Retinal pigment epithelial cell (primary cell): ENCODE data around the gene CHID1.
A peak's percentile ranks its signal among the peaks of the same experiment; 100 is the strongest.

Experiments
- DNase-seq: peaks from one replicate; pipeline ENCODE4 v3.0.0-alpha.2; 2010; ENCODE audit warnings: low read depth
- H3K4me3 ChIP-seq: 2 replicates; pipeline ENCODE4 v1.5.1; 2011; ENCODE audit warnings: mild to moderate bottlenecking, low read length, control low read depth, moderate library complexity
- CTCF ChIP-seq: conservative IDR thresholded peaks from 2 replicates; pipeline ENCODE4 v1.5.1; 2011; ENCODE audit warnings: low read depth, low read length, control low read depth, inconsistent platforms

CHID1 gene

GRCh38 chr11:825366-826226 lies 85.0 kb downstream of the CHID1 start:
- no peak for TF ChIP-seq CTCF
- H3K4me3 ChIP-seq: no peak overlapping the region

GRCh38 chr11:824942-825341 lies 85.7 kb downstream of the CHID1 start:
- TF ChIP-seq CTCF: no peak
- no peak for DNase-seq
- no peak overlapping the region for H3K4me3 ChIP-seq

More at GRCh38 chr11:825366-826226, 85.0 kb downstream of the CHID1 start:
- DNase-seq: no peak

DNA sequence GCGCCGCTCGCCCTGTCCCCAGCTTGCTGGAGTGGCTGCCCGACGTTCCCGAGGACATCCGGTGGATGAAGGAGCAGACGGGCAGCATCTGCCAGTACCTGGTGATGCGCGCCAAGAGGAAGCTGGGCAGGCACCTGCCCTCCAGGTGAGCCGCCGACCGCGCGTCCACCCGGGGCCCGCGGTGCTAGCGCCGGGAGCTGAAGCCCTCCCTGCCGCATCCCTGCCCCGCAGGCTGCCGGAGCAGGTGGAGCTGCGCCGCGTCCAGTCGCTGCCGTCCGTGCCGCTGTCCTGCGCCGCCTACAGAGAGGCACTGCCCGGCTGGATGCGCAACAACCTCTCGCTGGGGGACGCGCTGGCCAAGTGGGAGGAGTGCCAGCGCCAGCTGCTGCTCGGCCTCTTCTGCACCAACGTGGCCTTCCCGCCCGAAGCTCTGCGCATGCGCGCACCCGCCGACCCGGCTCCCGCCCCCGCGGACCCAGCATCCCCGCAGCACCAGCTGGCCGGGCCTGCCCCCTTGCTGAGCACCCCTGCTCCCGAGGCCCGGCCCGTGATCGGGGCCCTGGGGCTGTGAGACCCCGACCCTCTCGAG lies 86.2 kb downstream of the CHID1 start:
- no peak for DNase-seq
- H3K4me3 ChIP-seq: no peak overlapping the region
- TF ChIP-seq CTCF: no peak

DNA sequence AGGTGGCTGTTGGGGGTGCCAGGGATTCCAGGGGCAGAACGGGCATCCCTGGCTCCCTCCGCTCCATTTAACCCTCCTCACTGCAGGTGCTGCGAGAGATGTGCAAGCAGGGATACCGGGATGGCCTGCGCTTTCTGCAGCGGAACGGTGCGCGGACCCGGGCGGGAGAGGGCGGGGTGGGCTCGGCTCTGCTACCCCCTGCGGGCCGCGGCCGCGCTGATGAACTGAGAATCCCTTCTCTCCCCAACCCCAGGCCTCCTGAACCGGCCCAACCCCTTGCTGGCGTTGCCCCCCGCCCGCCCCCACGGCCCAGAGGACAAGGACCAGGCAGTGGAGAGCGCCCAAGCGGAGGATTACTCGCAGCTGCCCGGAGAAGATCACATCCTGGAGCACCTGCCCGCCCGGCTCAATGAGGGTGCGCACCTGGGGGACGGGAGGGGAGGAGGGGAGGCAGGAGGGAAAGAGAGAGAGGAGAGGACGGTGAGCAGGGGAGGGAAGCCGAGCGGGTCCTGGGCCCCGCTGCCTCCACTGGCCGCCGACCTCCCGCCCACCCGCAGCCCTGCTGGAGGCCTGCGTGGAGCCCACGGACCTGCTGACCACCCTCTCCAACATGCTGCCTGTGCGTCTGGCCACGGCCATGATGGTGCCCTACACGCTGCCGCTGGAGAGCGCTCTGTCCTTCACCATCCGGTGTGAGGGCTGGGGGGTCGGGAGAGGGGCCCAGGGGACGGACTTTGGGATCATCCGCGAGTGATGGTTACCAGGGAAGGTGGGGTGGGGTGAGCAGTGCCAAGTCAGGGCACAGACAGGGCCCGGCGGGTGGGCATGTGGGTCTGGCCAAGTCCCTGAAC lies 86.9 kb downstream of the CHID1 start:
- DNase-seq: no peak
- no peak overlapping the region for H3K4me3 ChIP-seq
- no peak for TF ChIP-seq CTCF

DNA sequence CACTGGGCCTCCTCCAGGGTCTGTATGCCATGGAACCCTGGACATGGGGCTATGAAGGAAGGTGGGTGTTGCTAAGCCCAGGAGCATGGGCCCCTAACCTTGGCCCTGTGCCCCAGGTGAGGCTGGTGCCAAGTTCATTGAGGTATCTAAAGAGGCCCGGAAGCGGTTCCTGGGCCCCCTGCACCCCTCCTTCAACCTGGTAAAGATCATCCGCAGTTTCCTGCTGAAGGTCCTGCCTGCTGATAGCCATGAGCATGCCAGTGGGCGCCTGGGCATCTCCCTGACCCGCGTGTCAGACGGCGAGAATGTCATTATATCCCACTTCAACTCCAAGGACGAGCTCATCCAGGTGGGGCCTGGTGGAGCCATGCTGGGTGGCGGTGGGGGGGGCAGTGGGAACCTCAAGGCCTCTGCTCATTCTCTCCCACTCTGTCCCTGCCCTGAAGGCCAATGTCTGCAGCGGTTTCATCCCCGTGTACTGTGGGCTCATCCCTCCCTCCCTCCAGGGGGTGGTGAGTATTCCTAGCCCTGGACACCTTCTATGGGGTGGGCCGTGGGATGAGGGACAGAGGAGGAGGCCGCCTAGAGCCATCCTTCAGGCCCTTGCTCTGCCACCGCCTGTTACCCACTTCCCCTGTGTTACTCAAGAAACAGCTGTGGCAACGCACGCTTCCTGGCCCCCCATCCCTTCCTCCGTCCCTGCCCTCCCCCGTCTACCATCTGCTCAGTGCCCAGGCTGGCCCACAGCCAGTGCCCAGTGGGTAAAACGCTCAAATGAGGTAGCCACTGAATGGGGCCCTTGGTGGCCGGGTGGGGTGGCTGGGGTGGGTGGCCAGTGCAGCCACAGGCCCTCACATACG lies 88.9 kb downstream of the CHID1 start:
- no peak overlapping the region for H3K4me3 ChIP-seq
- TF ChIP-seq CTCF: no peak
- DNase-seq: no peak

GRCh38 chr11:820655-821511 lies 89.7 kb downstream of the CHID1 start:
- peak overlapping the region; percentile 63 for H3K4me3 ChIP-seq
- DNase-seq: no peak
- no peak for TF ChIP-seq CTCF
